GM12874 (cell line): Measurements from ENCODE around the gene COL1A1.

Source experiments
- TF ChIP-seq, protein P1 (sequence below): IDR thresholded peaks from 2 replicates; pipeline ENCODE4 v1.5.1; 2011; ENCODE audit warnings: low read depth, mild to moderate bottlenecking, control low read depth, low read length, moderate library complexity; ENCODE audit not compliant: insufficient read depth

Gene COL1A1

DNA sequence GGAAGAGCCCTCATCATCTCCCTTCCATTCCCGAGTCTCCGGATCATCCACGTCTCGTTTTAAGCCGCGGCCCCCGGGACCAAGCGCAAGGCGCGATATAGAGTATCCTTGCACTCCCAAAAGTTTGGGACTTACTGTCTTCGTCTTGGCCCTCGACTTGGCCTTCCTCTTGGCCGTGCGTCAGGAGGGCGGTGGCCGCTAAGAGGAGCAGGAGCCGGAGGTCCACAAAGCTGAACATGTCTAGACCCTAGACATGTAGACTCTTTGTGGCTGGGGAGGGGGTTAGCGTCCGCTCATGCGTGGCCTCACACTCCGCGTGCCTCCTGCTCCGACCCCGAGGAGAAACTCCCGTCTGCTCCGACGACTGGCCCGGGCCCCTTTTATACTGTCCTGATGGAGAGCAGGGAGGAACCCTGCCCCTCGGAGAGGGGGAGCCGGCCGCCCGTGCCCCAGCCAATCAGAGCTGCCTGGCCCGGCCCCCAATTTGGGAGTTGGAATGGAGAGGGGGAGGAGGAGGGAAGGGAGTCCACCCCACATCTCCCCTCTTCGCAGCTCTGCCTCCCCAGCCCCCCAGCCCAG, at the start of gene COL1A1:
COL1A1 (minus strand) TSS at position 356 of the 579 bp plus-strand sequence; CDS start at position 238, 118 bp downstream.
- TF ChIP-seq, protein P1, sequence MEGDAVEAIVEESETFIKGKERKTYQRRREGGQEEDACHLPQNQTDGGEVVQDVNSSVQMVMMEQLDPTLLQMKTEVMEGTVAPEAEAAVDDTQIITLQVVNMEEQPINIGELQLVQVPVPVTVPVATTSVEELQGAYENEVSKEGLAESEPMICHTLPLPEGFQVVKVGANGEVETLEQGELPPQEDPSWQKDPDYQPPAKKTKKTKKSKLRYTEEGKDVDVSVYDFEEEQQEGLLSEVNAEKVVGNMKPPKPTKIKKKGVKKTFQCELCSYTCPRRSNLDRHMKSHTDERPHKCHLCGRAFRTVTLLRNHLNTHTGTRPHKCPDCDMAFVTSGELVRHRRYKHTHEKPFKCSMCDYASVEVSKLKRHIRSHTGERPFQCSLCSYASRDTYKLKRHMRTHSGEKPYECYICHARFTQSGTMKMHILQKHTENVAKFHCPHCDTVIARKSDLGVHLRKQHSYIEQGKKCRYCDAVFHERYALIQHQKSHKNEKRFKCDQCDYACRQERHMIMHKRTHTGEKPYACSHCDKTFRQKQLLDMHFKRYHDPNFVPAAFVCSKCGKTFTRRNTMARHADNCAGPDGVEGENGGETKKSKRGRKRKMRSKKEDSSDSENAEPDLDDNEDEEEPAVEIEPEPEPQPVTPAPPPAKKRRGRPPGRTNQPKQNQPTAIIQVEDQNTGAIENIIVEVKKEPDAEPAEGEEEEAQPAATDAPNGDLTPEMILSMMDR, result no peak

DNA sequence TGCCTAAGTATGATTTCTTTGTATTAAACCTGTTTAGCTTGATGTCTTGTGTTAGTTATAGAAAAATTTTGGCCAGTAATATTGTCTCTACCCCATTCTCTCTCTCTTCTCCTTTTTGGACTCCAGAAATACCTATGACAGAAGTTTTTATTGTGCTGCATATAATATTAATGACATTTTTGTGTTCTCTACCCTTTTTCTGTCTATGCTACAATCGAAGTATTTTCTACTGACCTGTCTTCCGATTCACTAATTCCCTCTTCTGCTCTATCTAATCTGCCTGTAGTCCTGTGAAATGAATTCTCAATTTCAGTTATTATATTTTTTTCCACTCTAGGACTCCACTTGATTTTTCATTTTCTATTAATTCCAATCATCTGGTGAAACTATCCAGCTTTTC, 46.8 kb upstream of the COL1A1 start:
- TF ChIP-seq, protein P1, result no peak

DNA sequence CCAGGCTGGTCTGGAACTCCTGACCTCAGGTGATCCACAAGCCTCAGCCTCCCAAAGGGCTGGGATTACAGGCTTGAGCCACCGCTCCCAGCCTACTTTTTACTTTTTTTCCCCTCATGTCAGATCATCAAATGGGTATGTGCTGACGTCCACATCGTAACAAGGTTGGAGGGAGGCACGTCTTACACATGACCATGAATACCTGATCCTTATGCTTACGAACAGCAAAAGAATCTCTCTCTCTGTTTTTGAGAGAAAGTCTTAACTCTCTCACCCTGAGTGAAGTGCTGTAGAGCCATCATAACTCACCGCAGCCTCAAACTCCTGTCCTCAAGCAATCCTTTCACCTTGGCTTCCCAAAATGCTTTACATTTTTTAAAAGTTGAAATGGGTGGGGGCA, 43.3 kb upstream of the COL1A1 start:
- TF ChIP-seq, protein P1, result no peak

DNA sequence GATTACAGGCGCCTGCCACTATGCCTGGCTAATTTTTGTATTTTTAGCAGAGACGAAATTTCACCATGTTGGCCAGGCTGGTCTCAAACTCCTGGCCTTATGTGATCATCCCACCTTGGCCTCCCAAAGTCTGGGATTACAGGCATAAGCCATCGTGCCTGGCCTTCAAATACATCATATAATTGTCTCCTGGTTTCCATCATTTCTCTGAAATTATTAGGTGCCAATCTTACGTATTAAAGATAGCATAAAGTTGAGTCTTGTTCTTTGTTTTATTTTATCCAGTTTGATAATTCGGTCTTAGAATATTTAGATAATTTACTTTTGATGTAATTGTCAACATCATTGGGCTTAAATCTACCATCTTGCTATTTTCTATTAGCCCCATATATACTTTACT, 40.0 kb upstream of the COL1A1 start:
- TF ChIP-seq, protein P1, result no peak

DNA sequence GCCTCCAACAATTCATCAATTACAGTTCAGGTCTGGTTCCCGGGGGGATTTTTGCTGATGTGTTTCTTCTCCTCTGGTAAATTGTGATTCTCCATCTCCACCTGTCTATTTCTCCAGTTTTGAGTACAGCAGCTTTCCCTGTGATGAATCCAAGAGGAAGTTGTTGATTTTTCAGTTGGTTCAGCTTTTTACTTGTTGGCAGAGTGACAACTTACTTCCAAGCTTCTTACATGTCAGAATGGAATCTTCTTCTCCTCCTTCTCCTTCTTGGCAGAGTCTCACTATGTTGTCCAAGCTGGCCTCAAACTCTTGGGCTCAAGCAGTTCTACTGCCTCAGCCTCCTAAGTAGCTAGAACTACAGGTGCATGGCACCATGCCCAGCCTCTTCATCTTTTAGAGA, 39.4 kb upstream of the COL1A1 start:
- TF ChIP-seq, protein P1, result no peak

DNA sequence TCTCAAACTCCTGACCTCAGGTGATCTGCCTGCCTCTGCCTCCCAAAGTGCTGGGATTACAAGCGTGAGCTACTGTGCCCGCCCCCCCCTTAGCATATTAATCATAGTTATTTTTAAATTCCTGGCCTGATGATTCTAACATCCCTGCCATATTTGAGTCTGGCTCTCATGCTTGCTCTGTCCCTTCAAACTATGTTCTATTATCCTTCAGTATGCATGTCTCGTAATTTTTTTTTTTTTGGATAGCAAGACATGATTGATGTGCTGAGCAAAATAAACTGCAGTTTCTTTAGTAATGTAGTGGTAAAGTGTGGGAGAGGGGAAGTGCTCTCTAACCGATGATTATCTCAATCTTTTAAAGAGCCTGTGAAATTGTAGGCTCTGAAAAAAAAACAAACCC, 38.5 kb upstream of the COL1A1 start:
- TF ChIP-seq, protein P1, result no peak

DNA sequence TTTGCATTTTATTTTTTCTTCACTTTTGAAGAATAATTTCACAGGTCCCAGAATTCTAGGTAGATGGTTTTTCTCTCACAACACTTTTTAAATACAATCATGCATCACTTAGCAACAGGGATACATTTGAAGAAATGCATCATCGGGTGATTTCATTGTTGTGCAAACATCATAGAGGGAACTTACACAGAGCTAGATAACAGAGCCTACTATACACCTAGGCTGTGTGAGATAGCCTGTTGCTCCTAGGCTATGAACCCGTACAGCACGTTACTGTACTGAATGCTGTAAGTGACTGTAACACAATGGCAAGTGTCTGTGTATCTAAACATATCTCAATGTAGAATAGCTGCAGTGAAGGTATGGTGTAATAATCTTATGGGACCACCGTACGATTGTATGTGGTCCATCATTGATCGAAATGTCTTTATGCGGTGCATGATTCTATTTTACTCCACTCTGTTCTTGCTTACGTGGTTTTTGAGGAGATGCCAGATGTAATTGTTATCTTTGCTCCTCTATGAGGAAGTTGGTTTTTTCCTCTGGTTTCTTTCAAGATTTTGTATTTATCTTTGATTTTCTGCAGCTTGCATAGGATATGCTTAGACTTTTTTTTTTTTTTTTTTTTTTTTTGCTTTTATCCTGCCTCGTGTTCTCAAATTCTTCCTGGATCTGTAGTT, 37.3 kb upstream of the COL1A1 start:
- TF ChIP-seq, protein P1, result no peak
